HG03460 (cell line): ENCODE measurements around the gene SRSF1.
A peak's percentile ranks its signal among the peaks of the same experiment; 100 is the strongest.
"Not testable (repeated sequence)": the region's sequence is repeated elsewhere in the genome, so short reads cannot be mapped to it uniquely, and the experiment has no call there.

Source experiments
- ATAC-seq: cut with Tn5 transposase; IDR thresholded peaks from one replicate; pipeline ENCODE4 v1.9.1; 2021; ENCODE audit not compliant: unreplicated experiment

The SRSF1 gene

GRCh38 chr17:57966875-57967274 lies 40.2 kb downstream of the SRSF1 start:
- ATAC-seq: no peak

- no peak for ATAC-seq
These were observed 40.8 kb downstream of the SRSF1 start for GRCh38 chr17:57966246-57966645.

GRCh38 chr17:57965521-57966160 lies 41.4 kb downstream of the SRSF1 start:
- no peak for ATAC-seq

GRCh38 chr17:57963149-57963511 lies 43.9 kb downstream of the SRSF1 start:
- ATAC-seq: no peak

- no peak for ATAC-seq
These were observed 44.5 kb downstream of the SRSF1 start for GRCh38 chr17:57962279-57963148.

GRCh38 chr17:57959929-57960328 lies 47.1 kb downstream of the SRSF1 start:
- no peak for ATAC-seq

GRCh38 chr17:57958391-57958790 lies 48.7 kb downstream of the SRSF1 start:
- ATAC-seq: not testable (repeated sequence)

- ATAC-seq: no peak
These were observed 49.2 kb downstream of the SRSF1 start for GRCh38 chr17:57957886-57958285.

- ATAC-seq: no peak
These were observed 49.8 kb downstream of the SRSF1 start for GRCh38 chr17:57957120-57957850.

GRCh38 chr17:57956291-57957119 lies 50.5 kb downstream of the SRSF1 start:
- ATAC-seq: peak; percentile 68

GRCh38 chr17:57955183-57955931 lies 51.7 kb downstream of the SRSF1 start, which contains the start of gene CUEDC1:
TSS of gene CUEDC1 (minus strand) at chr17:57955412. CDS start at chr17:57885564, 69,848 bp downstream.
- ATAC-seq: no peak

- no peak for ATAC-seq
These were observed 52.5 kb downstream of the SRSF1 start for GRCh38 chr17:57954397-57955182.

GRCh38 chr17:57953705-57954396 lies 53.2 kb downstream of the SRSF1 start:
- no peak for ATAC-seq
